Cardiac muscle cell (in vitro differentiated cells and primary cell): Measurements from ENCODE around the gene LARP6. TPM values are rescaled to one million over a fixed set of nuclear protein-coding genes. Genes with fewer than 3 reads are reported as not detected.

ENCODE experiments used
- DNase-seq, 2 donors: peaks; one replicate each; pipeline versions ENCODE4 v3.0.0 to v3.0.0-alpha.2; 2010 to 2017; ENCODE audit warnings: low read depth in 1 of 2, low spot score in 1 of 2
- H3K27ac ChIP-seq: fragments of 200-600 bp; sonication (generic); 2 replicates; pipeline ENCODE4 v1.5.1; 2016
- H3K27me3 ChIP-seq: fragments of 200-600 bp; sonication (generic); 2 replicates; pipeline ENCODE4 v1.6.0; 2016; ENCODE audit warnings: control low read depth
- H3K36me3 ChIP-seq: fragments of 200-600 bp; sonication (generic); 2 replicates; pipeline ENCODE4 v1.5.1; 2016; ENCODE audit warnings: control low read depth
- H3K4me1 ChIP-seq: fragments of 200-600 bp; sonication (generic); 2 replicates; pipeline ENCODE4 v1.8.1; 2017; ENCODE audit warnings: low read depth, mild to moderate bottlenecking, mixed run types
- H3K4me3 ChIP-seq: fragments of 200-600 bp; sonication (generic); 2 replicates; pipeline ENCODE4 v1.5.1; 2016; ENCODE audit warnings: mild to moderate bottlenecking
- H3K9me3 ChIP-seq: fragments of 200-600 bp; sonication (generic); 2 replicates; pipeline ENCODE4 v1.5.1; 2017; ENCODE audit warnings: low read depth, mild to moderate bottlenecking, control low read depth
- CTCF ChIP-seq: IDR thresholded peaks from 2 replicates; pipeline ENCODE4 v1.5.1; 2012; ENCODE audit warnings: low read depth, mild to moderate bottlenecking, low read length
- polyA plus RNA-seq: library from polyadenylated mRNA; unstranded; fragments of >200 nt; fragmentation: Nextera tagmentation; extraction: Ambion mirVana; gene quantifications from 2 replicates; pipeline ENCODE4 v1.2.1, GENCODE V29; 2016
- total RNA-seq: library from RNA; depleted of rRNA; stranded (reverse); fragments of >200 nt; gene quantifications from 2 replicates; pipeline ENCODE4 v1.2.3, GENCODE V29; 2016

Gene LARP6
- total and polyA plus RNA-seq, 2 experiments from 2014 or later, result 45.7 to 54.2 TPM

- H3K9me3 ChIP-seq, result no peaks in the 10 kb centered on the region
- no peaks in the 10 kb centered on the region for H3K27me3 ChIP-seq
- H3K4me3 ChIP-seq, result no peak overlapping the region
- DNase-seq, result peak in 1 of 2 donors; percentile 57
- no peak overlapping the region for H3K27ac ChIP-seq
- TF ChIP-seq CTCF, result no peak
- H3K4me1 ChIP-seq, result peaks cover 10% of the 10 kb centered on the region
- no peaks in the 10 kb centered on the region for H3K36me3 ChIP-seq
Observed at GRCh38 chr15:70802629-70803028, 51.3 kb downstream of the LARP6 start.

- no peaks in the 10 kb centered on the region for H3K27me3 ChIP-seq
- no peaks in the 10 kb centered on the region for H3K36me3 ChIP-seq
- H3K4me1 ChIP-seq, result peaks cover 10% of the 10 kb centered on the region
- H3K9me3 ChIP-seq, result no peaks in the 10 kb centered on the region
- TF ChIP-seq CTCF, result no peak
- no peak overlapping the region for H3K27ac ChIP-seq
- peak in 1 of 2 donors; percentile 22 for DNase-seq
- H3K4me3 ChIP-seq, result no peak overlapping the region
Observed at GRCh38 chr15:70801109-70801508, 52.8 kb downstream of the LARP6 start.

GRCh38 chr15:70799667-70800450 lies 54.1 kb downstream of the LARP6 start:
- Histone ChIP-seq H3K4me3 (no peak overlapping the region), H3K27ac (peak overlapping the region; percentile 55), H3K4me1 (peaks cover 10% of the 10 kb centered on the region), H3K9me3 (no peaks in the 10 kb centered on the region), H3K36me3 (no peaks in the 10 kb centered on the region), H3K27me3 (no peaks in the 10 kb centered on the region)
- TF ChIP-seq CTCF, result no peak
- DNase-seq, result peak; percentile 50 to 99

GRCh38 chr15:70797464-70797863 lies 56.5 kb downstream of the LARP6 start:
- TF ChIP-seq CTCF, result no peak
- Histone ChIP-seq H3K27me3 (no peaks in the 10 kb centered on the region), H3K36me3 (no peaks in the 10 kb centered on the region), H3K4me1 (peaks cover 10% of the 10 kb centered on the region), H3K27ac (no peak overlapping the region), H3K4me3 (no peak overlapping the region), H3K9me3 (no peaks in the 10 kb centered on the region)
- DNase-seq, result no peak

GRCh38 chr15:70796516-70797310 lies 57.2 kb downstream of the LARP6 start:
- Histone ChIP-seq H3K27ac (no peak overlapping the region), H3K9me3 (no peaks in the 10 kb centered on the region), H3K4me1 (peaks cover 10% of the 10 kb centered on the region), H3K27me3 (no peaks in the 10 kb centered on the region), H3K4me3 (no peak overlapping the region), H3K36me3 (no peaks in the 10 kb centered on the region)
- TF ChIP-seq CTCF, result no peak
- no peak for DNase-seq
